ENCODE measurements around the gene PET117.

Gene PET117

GRCh38 chr20:18180815-18181214 is 43.2 kb downstream of the PET117 start:
- no peak for DNase-seq (ENCODE audit: low spot score)

GRCh38 chr20:18187020-18187419 is 49.4 kb downstream of the PET117 start:
- DNase-seq (ENCODE audit: low spot score) = no peak
- TF ChIP-seq CTCF (IDR thresholded peaks at IDR 0.05; ENCODE audit: extremely low read depth, missing control alignments) = no peak

More at GRCh38 chr20:18180815-18181214, 43.2 kb downstream of the PET117 start:
- TF ChIP-seq CTCF (IDR thresholded peaks at IDR 0.05; ENCODE audit: extremely low read depth, missing control alignments) = no peak

GRCh38 chr20:18188434-18188833 is 50.8 kb downstream of the PET117 start:
- no peak for TF ChIP-seq CTCF (IDR thresholded peaks at IDR 0.05; ENCODE audit: extremely low read depth, missing control alignments)
- DNase-seq (ENCODE audit: low spot score) = no peak

- DNase-seq (ENCODE audit: low spot score) = no peak
- TF ChIP-seq CTCF (IDR thresholded peaks at IDR 0.05; ENCODE audit: extremely low read depth, missing control alignments) = no peak
Measured at GRCh38 chr20:18190338-18191233, 52.9 kb downstream of the PET117 start.

- no peak for DNase-seq (ENCODE audit: low spot score)
- no peak for TF ChIP-seq CTCF (IDR thresholded peaks at IDR 0.05; ENCODE audit: extremely low read depth, missing control alignments)
Measured at GRCh38 chr20:18191306-18191705, 53.6 kb downstream of the PET117 start.

All from GM20000 (cell line).